Activated CD4-positive, CD25-positive, alpha-beta regulatory T cell treated with anti-CD3 and anti-CD28 coated beads, Interleukin-2, amount 50 U/mL, for 24 hours (primary cell): Measurements from ENCODE around the gene GGTA1.
A peak's percentile ranks its signal among the peaks of the same experiment; 100 is the strongest.
"Not testable (repeated sequence)": the region's sequence is repeated elsewhere in the genome, so short reads cannot be mapped to it uniquely, and the experiment has no call there.

Experiments
- ATAC-seq, 2 donors: fragments of 150-1000 bp; cut with Tn5 transposase; one replicate each; pipeline ENCODE4 v1.10.0; 2021; ENCODE audit warnings: mild to moderate bottlenecking in 1 of 2, moderate library complexity in 1 of 2

GGTA1 gene

GRCh38 chr9:121498487-121499176 is 1.0 kb downstream of the GGTA1 start:
- ATAC-seq, result no peak

GRCh38 chr9:121498150-121498486 is 1.5 kb downstream of the GGTA1 start:
- peak; percentile 44 to 56 for ATAC-seq

- no peak for ATAC-seq
These were observed 3.7 kb downstream of the GGTA1 start for GRCh38 chr9:121495976-121496375.

- ATAC-seq, result no peak
These were observed 5.5 kb downstream of the GGTA1 start for GRCh38 chr9:121494192-121494591.

GRCh38 chr9:121491111-121491510 is 8.5 kb downstream of the GGTA1 start:
- no peak for ATAC-seq

GRCh38 chr9:121489344-121489743 is 10.3 kb downstream of the GGTA1 start:
- no peak for ATAC-seq

- ATAC-seq, result no peak
These were observed 13.6 kb downstream of the GGTA1 start for GRCh38 chr9:121486043-121486442.

GRCh38 chr9:121485623-121486022 is 14.0 kb downstream of the GGTA1 start:
- ATAC-seq, result no peak

GRCh38 chr9:121484651-121485446 is 14.8 kb downstream of the GGTA1 start:
- ATAC-seq, result no peak

- ATAC-seq, result no peak
These were observed 16.1 kb downstream of the GGTA1 start for GRCh38 chr9:121483473-121484031.

- ATAC-seq, result no peak
These were observed 16.6 kb downstream of the GGTA1 start for GRCh38 chr9:121483049-121483448.

GRCh38 chr9:121478816-121479676 is 20.6 kb downstream of the GGTA1 start:
- no peak for ATAC-seq

- no peak for ATAC-seq
These were observed 23.5 kb downstream of the GGTA1 start for GRCh38 chr9:121476156-121476555.

GRCh38 chr9:121474231-121474947 is 25.3 kb downstream of the GGTA1 start:
- no peak for ATAC-seq

GRCh38 chr9:121473229-121473628 is 26.4 kb downstream of the GGTA1 start:
- ATAC-seq, result no peak

- ATAC-seq, result no peak
These were observed 27.2 kb downstream of the GGTA1 start for GRCh38 chr9:121472446-121472845.

- no peak for ATAC-seq
These were observed 33.5 kb downstream of the GGTA1 start for GRCh38 chr9:121466142-121466541.

- ATAC-seq, result no peak
These were observed 34.7 kb downstream of the GGTA1 start for GRCh38 chr9:121464968-121465367.

GRCh38 chr9:121463026-121463807 is 36.4 kb downstream of the GGTA1 start:
- no peak for ATAC-seq

GRCh38 chr9:121459513-121459912 is 40.1 kb downstream of the GGTA1 start:
- ATAC-seq, result no peak

- not testable (repeated sequence) for ATAC-seq
These were observed 41.2 kb downstream of the GGTA1 start for GRCh38 chr9:121458449-121458848.
